Lung (tissue), 12 donors: ENCODE results near the gene GADD45G. TPM values are rescaled to one million over a fixed set of nuclear protein-coding genes. Genes with fewer than 3 reads are reported as not detected.

Source experiments
- ATAC-seq: fragments of 200-7000 bp; cut with Tn5 transposase; one replicate; pipeline ENCODE4 v1.9.1; 2020; ENCODE audit warnings: moderate number of reproducible peaks; ENCODE audit not compliant: insufficient read depth, low FRiP score
- DNase-seq, 3 donors: peaks; one replicate each; pipeline ENCODE4 v3.0.0-alpha.2; 2013 to 2017
- H3K27ac ChIP-seq, 2 donors: one replicate each; pipeline ENCODE4 v1.5.1; 2013; ENCODE audit warnings: mild to moderate bottlenecking in 2 of 2, moderate library complexity in 2 of 2, control low read depth in 1 of 2, inconsistent platforms in 1 of 2, low read depth in 1 of 2, low read length in 1 of 2
- H3K27me3 ChIP-seq, 3 donors: one replicate each; pipeline ENCODE4 v1.5.1; 2013; ENCODE audit warnings: low read length in 2 of 3; ENCODE audit not compliant: control insufficient read depth in 3 of 3, insufficient read depth in 3 of 3
- H3K36me3 ChIP-seq, 4 donors: one replicate each; pipeline ENCODE4 v1.5.1; 2013; ENCODE audit warnings: low read length in 4 of 4, mild to moderate bottlenecking in 1 of 4, moderate library complexity in 1 of 4; ENCODE audit not compliant: control insufficient read depth in 4 of 4, insufficient read depth in 4 of 4
- H3K4me1 ChIP-seq, 5 donors: one replicate each; pipeline ENCODE4 v1.5.1; 2013; ENCODE audit warnings: low read length in 5 of 5, mild to moderate bottlenecking in 2 of 5, moderate library complexity in 1 of 5; ENCODE audit not compliant: control insufficient read depth in 5 of 5, insufficient read depth in 5 of 5
- H3K4me3 ChIP-seq: one replicate; pipeline ENCODE4 v1.5.1; 2013; ENCODE audit warnings: mild to moderate bottlenecking, control low read depth, moderate library complexity
- H3K9ac ChIP-seq, 2 donors: one replicate each; pipeline ENCODE4 v1.5.1; 2013; ENCODE audit warnings: low read length in 2 of 2, control low read depth in 1 of 2; ENCODE audit not compliant: insufficient read depth in 1 of 2
- H3K9me3 ChIP-seq, 4 donors: one replicate each; pipeline ENCODE4 v1.5.1; 2013; ENCODE audit warnings: low read length in 3 of 4, mild to moderate bottlenecking in 1 of 4, moderate library complexity in 1 of 4; ENCODE audit not compliant: control insufficient read depth in 4 of 4, insufficient read depth in 3 of 4
- WGBS, 2 donors: extraction: QIAGEN DNeasy Blood & Tissue Kit; methylation state at CpG; one replicate each; pipeline ENCODE4 v1.1.7; 2013; 5-methylcytosine and 5-hydroxymethylcytosine counted together
- polyA plus RNA-seq, 2 donors: library from polyadenylated mRNA; stranded (reverse); fragments of 200-250 nt; gene quantifications; one replicate each; pipeline ENCODE4 v1.2.1, GENCODE V29; 2013
- total RNA-seq, 2 donors: library from RNA; depleted of rRNA in 1 of 2; stranded (reverse); fragments of >200 nt in 1 of 2; gene quantifications; one replicate each; pipeline ENCODE4 v1.2.1, GENCODE V29; 2014 to 2021
- TF ChIP-seq, protein P1 (sequence below): IDR thresholded peaks from 2 replicates; pipeline ENCODE4 v1.5.1; 2012; ENCODE audit warnings: mild to moderate bottlenecking; ENCODE audit errors: control extremely low read depth, extremely low read depth
- donor health status: control.
- donor health status: control.
- donor health status: Bipolar disorder and iron deficiency.
- donor health status: healthy.
- donor health status: DM: yes; HTN: yes; CAD: no.

The GADD45G gene
- total and polyA plus RNA-seq, 4 donors = 9.9 to 70.3 (median 33.5) TPM

DNA sequence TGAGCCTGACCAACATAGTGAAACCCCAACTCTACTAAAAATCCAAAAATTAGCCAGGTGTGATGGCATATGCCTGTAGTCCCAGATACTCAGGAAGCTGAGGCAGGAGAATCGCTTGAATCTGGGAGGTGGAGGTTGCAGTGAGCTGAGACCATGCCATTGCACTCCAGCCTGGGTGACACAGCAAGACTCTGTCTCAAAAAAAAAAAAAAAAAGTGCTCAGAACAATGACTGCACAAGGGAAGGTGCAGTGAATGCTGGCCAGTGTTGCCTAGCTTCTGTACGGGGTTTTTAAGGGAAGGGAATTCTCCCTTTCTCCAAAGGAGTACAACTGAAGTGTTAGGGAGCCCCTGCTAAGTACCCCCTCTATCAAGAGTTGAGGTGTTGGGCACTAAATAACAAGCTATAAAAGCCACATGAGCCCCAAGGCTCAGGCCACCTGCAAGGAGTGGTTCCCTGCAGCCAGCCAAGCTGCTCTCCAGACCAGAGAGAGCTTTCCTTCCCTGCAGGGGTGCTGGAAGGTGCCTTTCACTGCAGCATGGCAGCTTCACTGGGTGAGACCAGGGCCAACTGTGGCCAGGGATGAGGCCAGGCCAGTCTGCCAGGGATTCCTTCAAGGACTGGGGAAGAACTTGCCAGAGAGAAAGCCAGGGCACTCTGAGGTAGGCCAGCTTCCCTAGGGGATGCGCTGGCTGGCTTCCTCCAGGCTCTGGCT, 14.8 kb downstream of the GADD45G start:
- H3K4me3 ChIP-seq = no peak overlapping the region
- 87 to 94% methylated on average over 3 of the region's 3 CpGs for WGBS, 2 donors
- no peaks in the 10 kb centered on the region for H3K9me3 ChIP-seq
- H3K4me1 ChIP-seq = peaks cover 0 to 20% (median 2%) of the 10 kb centered on the region in 5 donors
- H3K36me3 ChIP-seq = no peaks in the 10 kb centered on the region
- TF ChIP-seq, protein P1, sequence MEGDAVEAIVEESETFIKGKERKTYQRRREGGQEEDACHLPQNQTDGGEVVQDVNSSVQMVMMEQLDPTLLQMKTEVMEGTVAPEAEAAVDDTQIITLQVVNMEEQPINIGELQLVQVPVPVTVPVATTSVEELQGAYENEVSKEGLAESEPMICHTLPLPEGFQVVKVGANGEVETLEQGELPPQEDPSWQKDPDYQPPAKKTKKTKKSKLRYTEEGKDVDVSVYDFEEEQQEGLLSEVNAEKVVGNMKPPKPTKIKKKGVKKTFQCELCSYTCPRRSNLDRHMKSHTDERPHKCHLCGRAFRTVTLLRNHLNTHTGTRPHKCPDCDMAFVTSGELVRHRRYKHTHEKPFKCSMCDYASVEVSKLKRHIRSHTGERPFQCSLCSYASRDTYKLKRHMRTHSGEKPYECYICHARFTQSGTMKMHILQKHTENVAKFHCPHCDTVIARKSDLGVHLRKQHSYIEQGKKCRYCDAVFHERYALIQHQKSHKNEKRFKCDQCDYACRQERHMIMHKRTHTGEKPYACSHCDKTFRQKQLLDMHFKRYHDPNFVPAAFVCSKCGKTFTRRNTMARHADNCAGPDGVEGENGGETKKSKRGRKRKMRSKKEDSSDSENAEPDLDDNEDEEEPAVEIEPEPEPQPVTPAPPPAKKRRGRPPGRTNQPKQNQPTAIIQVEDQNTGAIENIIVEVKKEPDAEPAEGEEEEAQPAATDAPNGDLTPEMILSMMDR = no peak
- no peaks in the 10 kb centered on the region for H3K27me3 ChIP-seq
- no peak overlapping the region for H3K9ac ChIP-seq
- H3K27ac ChIP-seq = no peak overlapping the region
- no peak for ATAC-seq
- no peak for DNase-seq

- H3K27me3 ChIP-seq = no peaks in the 10 kb centered on the region
- H3K4me1 ChIP-seq = peaks cover 0 to 26% (median 2%) of the 10 kb centered on the region in 5 donors
- H3K9me3 ChIP-seq = no peaks in the 10 kb centered on the region
- 93 to 99% methylated on average over 6 of the region's 6 CpGs for WGBS, 2 donors
- H3K27ac ChIP-seq = no peak overlapping the region
- H3K36me3 ChIP-seq = no peaks in the 10 kb centered on the region
- ATAC-seq (no peak), DNase-seq (no peak)
- TF ChIP-seq, protein P1 = no peak
- H3K9ac ChIP-seq = no peak overlapping the region
- no peak overlapping the region for H3K4me3 ChIP-seq
Measured at GRCh38 chr9:89621031-89621430, 16.2 kb downstream of the GADD45G start.

DNA sequence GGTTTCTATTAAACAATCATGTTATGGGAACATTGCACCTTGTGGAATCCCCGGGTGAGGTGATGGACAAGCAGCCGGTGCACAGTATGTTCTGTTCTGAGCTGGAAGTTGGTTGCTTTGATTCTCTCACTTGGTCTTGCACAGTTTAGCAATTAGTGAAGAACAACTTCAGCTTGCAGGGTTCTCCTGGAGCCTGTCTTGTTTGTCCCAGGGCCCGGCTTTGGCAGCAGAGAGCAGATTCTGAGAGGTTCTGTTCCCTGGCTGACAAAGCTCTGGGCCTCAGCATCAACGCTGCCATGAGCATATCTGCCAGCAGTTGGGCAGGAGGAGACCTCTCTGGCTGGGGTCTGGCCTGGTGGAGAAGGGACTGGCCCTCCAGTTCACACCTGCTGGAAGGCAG, 16.9 kb downstream of the GADD45G start:
- Histone ChIP-seq H3K9me3 (no peaks in the 10 kb centered on the region), H3K27ac (no peak overlapping the region), H3K4me3 (no peak overlapping the region), H3K27me3 (no peaks in the 10 kb centered on the region), H3K4me1 (peaks cover 0 to 32% (median 2%) of the 10 kb centered on the region in 5 donors), H3K36me3 (no peaks in the 10 kb centered on the region), H3K9ac (no peak overlapping the region)
- TF ChIP-seq, protein P1 = no peak
- no peak for DNase-seq
- WGBS, 2 donors = 89 to 92% methylated on average over 4 of the region's 4 CpGs
- no peak for ATAC-seq
